MM.1S (cell line): ENCODE measurements around the gene FCHSD1.
A peak's percentile ranks its signal among the peaks of the same experiment; 100 is the strongest.

Experiments used
- DNase-seq: peaks from one replicate; pipeline ENCODE4 v3.0.0-alpha.2; 2015
- H2AFZ ChIP-seq: fragments of 300-600 bp; sonication (generic); 2 replicates; pipeline ENCODE4 v1.6.0; 2016; ENCODE audit warnings: antibody characterized with exemption, low read length
- H3F3A ChIP-seq: fragments of 300-600 bp; sonication (generic); 2 replicates; pipeline ENCODE4 v1.6.1; 2016; ENCODE audit warnings: mild to moderate bottlenecking, antibody characterized with exemption, low read length, moderate library complexity, mixed read lengths; ENCODE audit not compliant: insufficient read depth
- H3K27ac ChIP-seq: fragments of 300-600 bp; sonication (generic); 2 replicates; pipeline ENCODE4 v1.5.1; 2016; ENCODE audit warnings: mild to moderate bottlenecking, low read length
- H3K27me3 ChIP-seq: fragments of 300-600 bp; sonication (generic); replicated peaks from 2 replicates; pipeline ENCODE4 v1.6.0; 2016; ENCODE audit warnings: low read length; ENCODE audit not compliant: insufficient read depth
- H3K36me3 ChIP-seq: fragments of 300-600 bp; sonication (generic); replicated peaks from 2 replicates; pipeline ENCODE4 v1.6.1; 2016; ENCODE audit warnings: mild to moderate bottlenecking, low read length, mixed read lengths; ENCODE audit not compliant: insufficient read depth
- H3K4me1 ChIP-seq: fragments of 300-600 bp; sonication (generic); 2 replicates; pipeline ENCODE4 v1.6.1; 2016; ENCODE audit warnings: low read length, mixed read lengths
- H3K4me2 ChIP-seq: fragments of 300-600 bp; sonication (generic); 2 replicates; pipeline ENCODE4 v1.6.0; 2016; ENCODE audit warnings: low read depth, low read length
- H3K4me3 ChIP-seq: fragments of 300-600 bp; sonication (generic); 2 replicates; pipeline ENCODE4 v1.5.1; 2016; ENCODE audit warnings: low read length, mixed read lengths
- H3K79me2 ChIP-seq: fragments of 300-600 bp; sonication (generic); 2 replicates; pipeline ENCODE4 v1.6.1; 2016; ENCODE audit warnings: mixed run types, low read length, mixed read lengths
- H3K9ac ChIP-seq: fragments of 300-600 bp; sonication (generic); 2 replicates; pipeline ENCODE4 v1.6.1; 2016; ENCODE audit warnings: low read length, mixed read lengths
- H3K9me2 ChIP-seq: fragments of 300-600 bp; sonication (generic); replicated peaks from 2 replicates; pipeline ENCODE4 v1.6.1; 2016; ENCODE audit warnings: mild to moderate bottlenecking, low read length, mixed read lengths; ENCODE audit not compliant: insufficient read depth
- H3K9me3 ChIP-seq: fragments of 300-600 bp; sonication (generic); replicated peaks from 2 replicates; pipeline ENCODE4 v1.6.1; 2016; ENCODE audit warnings: mild to moderate bottlenecking, low read length, mixed read lengths; ENCODE audit not compliant: insufficient read depth
- H4K20me1 ChIP-seq: fragments of 300-600 bp; sonication (generic); 2 replicates; pipeline ENCODE4 v1.6.1; 2016; ENCODE audit warnings: mild to moderate bottlenecking, low read length, moderate library complexity, mixed read lengths; ENCODE audit not compliant: insufficient read depth
- CTCF ChIP-seq: fragments of 300-600 bp; sonication (generic); IDR thresholded peaks from 2 replicates; pipeline ENCODE4 v1.5.1; 2016; ENCODE audit warnings: antibody characterized with exemption, low read length, mixed read lengths
- EZH2 ChIP-seq: fragments of 300-600 bp; sonication (generic); optimal IDR thresholded peaks from 2 replicates; pipeline ENCODE3; 2017; ENCODE audit warnings: low read depth, mild to moderate bottlenecking, antibody characterized with exemption, low read length, mixed read lengths
- EZH2phosphoT487 ChIP-seq: fragments of 300-600 bp; sonication (generic); IDR thresholded peaks from 2 replicates; pipeline ENCODE4 v1.6.1; 2018; ENCODE audit warnings: antibody characterized with exemption, low read length

FCHSD1 gene

GRCh38 chr5:141618804-141619554 lies 32.2 kb downstream of the FCHSD1 start, which contains the start of gene DIAPH1:
DIAPH1 (minus strand) TSS chr5:141619000; CDS start chr5:141618914, 86 bp downstream.
- H3K36me3 ChIP-seq = 0 out of 2 replicates have a peak, but pooled peaks cover 3% of the 10 kb centered on the region
- H3K9me2 ChIP-seq = no peaks in the 10 kb centered on the region
- H3K4me3 ChIP-seq = peak within 1 kb of the TSS; percentile 85
- H3K79me2 ChIP-seq = peaks cover 46% of the 10 kb centered on the region
- no peaks in the 10 kb centered on the region for H3K27me3 ChIP-seq
- peaks cover 38% of the 10 kb centered on the region for H3F3A ChIP-seq
- peak; percentile 98 for DNase-seq
- no peaks in the 10 kb centered on the region for H3K9me3 ChIP-seq
- peak within 1 kb of the TSS; percentile 69 for H2AFZ ChIP-seq
- H3K9ac ChIP-seq = peak within 1 kb of the TSS; percentile 90
- peaks cover 31% of the 10 kb centered on the region for H3K4me1 ChIP-seq
- H3K4me2 ChIP-seq = peak within 1 kb of the TSS; percentile 77
- TF ChIP-seq CTCF (peak; percentile 96), EZH2phosphoT487 (no peak)
- H4K20me1 ChIP-seq = no peaks in the 10 kb centered on the region; the same call in 1 of the 2 replicates
- peak within 1 kb of the TSS; percentile 60 for H3K27ac ChIP-seq

GRCh38 chr5:141618030-141618803 lies 33.0 kb downstream of the FCHSD1 start:
- Histone ChIP-seq H3K36me3 (0 out of 2 replicates have a peak, but pooled peaks cover 3% of the 10 kb centered on the region), H3K4me3 (peak overlapping the region; percentile 85), H3K4me1 (peaks cover 23% of the 10 kb centered on the region), H4K20me1 (no peaks in the 10 kb centered on the region; the same call in 1 of the 2 replicates), H3K27me3 (no peaks in the 10 kb centered on the region), H3F3A (peaks cover 31% of the 10 kb centered on the region), H3K9me2 (no peaks in the 10 kb centered on the region), H3K27ac (peak overlapping the region; percentile 60), H2AFZ (peak overlapping the region; percentile 61), H3K9me3 (no peaks in the 10 kb centered on the region), H3K9ac (peak overlapping the region; percentile 90), H3K79me2 (peaks cover 54% of the 10 kb centered on the region), H3K4me2 (peak overlapping the region; percentile 77)
- DNase-seq = peak; percentile 53
- no peak for TF ChIP-seq EZH2
- no peak for TF ChIP-seq EZH2phosphoT487
- no peak for TF ChIP-seq CTCF

GRCh38 chr5:141617682-141618029 lies 33.6 kb downstream of the FCHSD1 start:
- peak; percentile 21 for DNase-seq
- no peaks in the 10 kb centered on the region for H3K9me3 ChIP-seq
- H3K9ac ChIP-seq = peak overlapping the region; percentile 90
- peak overlapping the region; percentile 85 for H3K4me3 ChIP-seq
- peaks cover 59% of the 10 kb centered on the region for H3K79me2 ChIP-seq
- peaks cover 25% of the 10 kb centered on the region for H3F3A ChIP-seq
- H3K4me1 ChIP-seq = peaks cover 18% of the 10 kb centered on the region
- peak overlapping the region; percentile 60; the same call in 1 of the 2 replicates for H3K27ac ChIP-seq
- no peak for TF ChIP-seq EZH2phosphoT487
- no peak for TF ChIP-seq EZH2
- no peak for TF ChIP-seq CTCF
- no peaks in the 10 kb centered on the region for H3K9me2 ChIP-seq
- no peaks in the 10 kb centered on the region for H3K27me3 ChIP-seq
- no peak overlapping the region for H2AFZ ChIP-seq
- H3K36me3 ChIP-seq = 0 out of 2 replicates have a peak, but pooled peaks cover 3% of the 10 kb centered on the region
- no peaks in the 10 kb centered on the region; the same call in 1 of the 2 replicates for H4K20me1 ChIP-seq
- peak overlapping the region; percentile 77 for H3K4me2 ChIP-seq
